ENCODE data around the gene ZBTB8A.
"Not testable (repeated sequence)": the region's sequence is repeated elsewhere in the genome, so short reads cannot be mapped to it uniquely, and the experiment has no call there.

Gene ZBTB8A

DNA sequence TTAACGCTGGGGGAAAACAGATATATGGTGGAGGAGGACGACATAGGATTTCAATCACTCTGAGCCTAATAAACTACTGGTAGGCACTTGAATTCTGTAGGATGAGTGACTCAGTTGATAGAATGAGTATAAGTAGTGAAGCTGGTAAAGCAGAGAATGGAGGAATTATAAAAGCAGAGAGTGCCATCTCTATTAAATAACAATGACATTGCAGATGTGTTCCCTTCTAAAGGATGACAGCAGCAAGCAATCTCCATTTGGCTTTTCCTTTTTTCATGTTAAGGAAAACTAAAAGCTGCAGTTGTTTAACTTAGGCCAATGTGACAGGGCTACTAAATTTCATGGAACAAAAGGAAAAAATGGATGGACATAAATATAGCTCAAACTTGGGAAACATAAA, 93.6 kb downstream of the ZBTB8A start:
- no peak for DNase-seq (ENCODE audit: insufficient read length, low spot score)
- TF ChIP-seq POU2F2 (IDR thresholded peaks at IDR 0.05; ENCODE audit: low read depth, low read length) = no peak
- no peak for FAIRE-seq

DNA sequence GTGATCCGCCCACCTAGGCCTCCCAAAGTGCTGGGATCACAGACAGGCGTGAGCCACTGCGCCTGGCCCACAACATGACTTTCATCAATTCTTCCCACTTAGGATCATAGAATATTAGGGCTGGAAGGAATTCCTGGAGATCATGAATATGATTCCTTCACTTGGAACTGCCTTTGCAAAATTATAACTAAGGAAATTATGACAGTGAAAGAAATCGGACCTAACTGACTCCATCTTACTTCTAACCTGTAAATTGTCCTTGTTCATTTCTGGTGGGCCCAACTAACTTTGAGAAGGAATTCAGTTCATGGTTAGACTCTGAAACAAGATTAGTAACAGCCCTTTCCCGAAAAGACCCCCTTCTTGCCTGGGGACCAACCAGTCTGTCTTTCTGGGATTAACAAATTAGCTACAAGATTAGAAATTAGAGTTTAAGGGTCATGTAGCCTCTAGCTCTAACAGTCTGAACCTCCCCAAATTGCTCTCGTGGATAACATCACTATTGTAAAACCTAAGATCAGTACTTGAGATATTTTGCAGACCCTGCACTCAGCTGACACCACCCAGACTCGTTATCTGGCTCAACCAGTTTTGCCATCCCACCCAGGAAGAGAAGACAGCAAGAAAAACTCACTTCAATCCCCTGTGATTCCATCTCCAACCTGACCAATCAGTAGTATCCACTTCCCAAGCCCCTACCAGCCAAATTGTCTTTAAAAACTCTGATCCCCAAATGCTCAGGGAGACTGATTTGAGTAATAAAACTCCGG, 96.5 kb downstream of the ZBTB8A start:
- FAIRE-seq (no peak), DNase-seq (ENCODE audit: insufficient read length, low spot score) (no peak)
- TF ChIP-seq POU2F2 (IDR thresholded peaks at IDR 0.05; ENCODE audit: low read depth, low read length) = no peak
- TF ChIP-seq SPI1 (IDR thresholded peaks at IDR 0.05; ENCODE audit: low read depth, low read length) = no peak
- no peak for TF ChIP-seq POLR2A (IDR thresholded peaks at IDR 0.05; ENCODE audit: low read depth, low read length)
- no peak for TF ChIP-seq PAX5 (IDR thresholded peaks at IDR 0.05; ENCODE audit: insufficient read depth, low read length, severe bottlenecking)
- no peak for TF ChIP-seq TAF1 (IDR thresholded peaks at IDR 0.05; ENCODE audit: low read depth, low read length)
- TF ChIP-seq POLR2AphosphoS5 (IDR thresholded peaks at IDR 0.05; ENCODE audit: low read depth, low read length) = no peak

DNA sequence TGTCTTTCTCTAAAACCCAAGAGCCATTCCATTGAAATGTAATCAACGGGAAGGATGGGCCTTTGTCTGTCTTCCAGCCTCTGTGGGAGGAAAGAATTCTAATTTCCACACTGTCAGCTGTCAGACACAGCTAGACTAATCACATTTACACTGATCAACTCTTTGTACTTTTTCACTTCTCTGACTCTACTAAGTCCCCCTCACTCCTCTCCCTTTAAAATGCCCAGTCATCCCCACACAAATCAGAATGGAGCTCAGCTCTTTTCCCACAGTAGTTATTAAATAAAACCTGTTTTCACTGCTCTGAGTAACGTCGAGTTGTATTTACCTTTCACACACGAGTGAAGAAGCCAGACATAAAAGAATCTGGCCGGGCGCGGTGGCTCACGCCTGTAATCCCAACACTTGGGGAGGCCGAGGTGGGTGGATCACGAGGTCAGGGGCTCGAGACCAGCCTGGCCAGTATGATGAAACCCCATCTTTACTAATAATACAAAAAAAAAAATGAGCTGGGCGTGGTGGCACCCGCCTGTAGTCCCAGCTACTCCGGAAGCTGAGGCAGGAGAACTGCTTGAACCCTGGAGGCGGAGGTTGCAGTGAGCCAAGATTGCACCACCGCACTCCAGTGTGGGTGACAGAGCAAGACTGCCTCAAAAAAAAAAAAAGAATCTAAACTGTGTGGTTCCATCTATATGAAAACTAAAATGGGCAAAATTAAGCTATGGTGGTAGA, 97.9 kb downstream of the ZBTB8A start:
- DNase-seq (ENCODE audit: insufficient read length, low spot score) (no peak), FAIRE-seq (no peak)
- no peak for TF ChIP-seq POLR2AphosphoS5 (IDR thresholded peaks at IDR 0.05; ENCODE audit: low read depth, low read length)
- no peak for TF ChIP-seq PAX5 (IDR thresholded peaks at IDR 0.05; ENCODE audit: insufficient read depth, low read length, severe bottlenecking)
- TF ChIP-seq POLR2A (IDR thresholded peaks at IDR 0.05; ENCODE audit: low read depth, low read length) = no peak

DNA sequence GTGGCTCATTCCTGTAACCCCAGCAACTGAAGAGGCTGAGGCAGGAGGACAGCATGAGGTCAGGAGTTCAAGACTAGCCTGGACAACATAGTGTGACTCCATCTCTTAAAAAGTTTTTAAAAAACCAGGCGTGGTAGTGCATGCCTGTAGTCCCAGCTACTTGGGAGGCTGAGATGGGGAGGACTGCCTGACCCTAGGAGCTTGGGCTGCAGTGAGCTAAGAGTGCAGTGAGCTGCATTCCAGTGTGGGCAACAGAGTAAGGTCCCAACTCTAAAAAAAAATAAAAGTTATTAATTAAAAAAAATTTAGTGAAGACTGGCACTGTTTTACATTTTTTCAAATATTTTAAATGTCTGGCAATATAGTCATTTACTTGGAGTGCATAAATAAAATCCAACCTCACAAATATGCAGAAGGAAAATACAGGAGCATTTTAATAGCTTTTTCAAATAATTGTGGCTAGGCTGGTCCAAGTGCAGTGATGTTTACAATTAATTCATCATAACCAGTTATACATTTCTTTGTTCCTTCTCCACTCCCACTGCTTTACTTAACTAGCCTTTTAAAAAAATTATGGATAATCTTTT, 100.4 kb downstream of the ZBTB8A start:
- DNase-seq (ENCODE audit: insufficient read length, low spot score) = no peak
- FAIRE-seq = no peak
- TF ChIP-seq POLR2A (IDR thresholded peaks at IDR 0.05; ENCODE audit: low read depth, low read length) = no peak
- TF ChIP-seq PAX5 (IDR thresholded peaks at IDR 0.05; ENCODE audit: insufficient read depth, low read length, severe bottlenecking) = no peak
- TF ChIP-seq SPI1 (IDR thresholded peaks at IDR 0.05; ENCODE audit: low read depth, low read length) = no peak
- no peak for TF ChIP-seq POU2F2 (IDR thresholded peaks at IDR 0.05; ENCODE audit: low read depth, low read length)
- TF ChIP-seq POLR2AphosphoS5 (IDR thresholded peaks at IDR 0.05; ENCODE audit: low read depth, low read length) = no peak

DNA sequence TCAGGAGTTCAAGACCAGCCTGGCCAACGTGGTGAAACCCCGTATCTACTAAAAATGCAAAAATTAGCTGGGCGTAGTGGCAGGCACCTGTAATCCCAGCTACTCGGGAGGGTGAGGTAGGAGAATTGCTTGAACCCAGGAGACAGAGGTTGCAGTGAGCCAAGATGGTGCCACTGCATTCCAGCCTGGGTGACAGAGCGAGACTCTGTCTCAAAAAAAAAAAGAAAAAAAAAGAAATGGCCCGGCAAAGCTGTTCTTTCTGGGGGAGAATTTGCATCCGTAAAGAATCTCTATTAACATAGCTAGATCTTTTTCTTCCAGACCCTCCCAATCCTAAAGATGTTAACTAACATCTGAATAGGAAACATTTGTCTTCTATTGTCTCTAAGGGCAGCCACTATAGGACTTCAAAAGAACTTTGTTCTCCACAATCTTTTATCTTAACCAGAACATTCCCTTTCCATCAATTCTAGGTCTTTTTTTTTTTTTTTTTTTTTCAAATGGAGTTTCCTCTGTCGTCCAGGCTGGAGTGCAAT, 103.1 kb downstream of the ZBTB8A start:
- not testable (repeated sequence) for FAIRE-seq; DNase-seq (ENCODE audit: insufficient read length, low spot score)

DNA sequence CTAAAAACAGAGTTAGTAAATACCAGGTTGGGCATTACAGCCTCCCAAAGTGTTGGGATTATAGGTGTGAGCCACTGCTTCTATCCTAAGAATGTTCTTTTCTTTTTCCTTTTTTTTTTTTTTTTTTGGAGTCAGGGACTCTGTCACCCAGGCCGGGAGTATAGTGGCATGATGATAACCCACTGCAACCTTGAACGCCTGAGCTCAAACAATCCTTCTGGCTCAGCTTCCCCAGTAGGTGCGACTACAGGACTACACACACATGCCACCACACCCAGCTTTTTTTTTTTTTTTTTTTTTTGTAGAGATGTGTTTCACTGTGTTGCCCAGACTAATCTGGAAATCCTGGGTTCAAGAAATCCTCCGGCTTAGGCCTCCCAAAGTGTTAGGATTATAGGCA, 105.2 kb downstream of the ZBTB8A start:
- TF ChIP-seq POLR2A (IDR thresholded peaks at IDR 0.05; ENCODE audit: low read depth, low read length) (no peak), POLR2AphosphoS5 (IDR thresholded peaks at IDR 0.05; ENCODE audit: low read depth, low read length) (no peak), PAX5 (IDR thresholded peaks at IDR 0.05; ENCODE audit: insufficient read depth, low read length, severe bottlenecking) (no peak), SPI1 (IDR thresholded peaks at IDR 0.05; ENCODE audit: low read depth, low read length) (no peak)
- FAIRE-seq (no peak), DNase-seq (ENCODE audit: insufficient read length, low spot score) (no peak)

DNA sequence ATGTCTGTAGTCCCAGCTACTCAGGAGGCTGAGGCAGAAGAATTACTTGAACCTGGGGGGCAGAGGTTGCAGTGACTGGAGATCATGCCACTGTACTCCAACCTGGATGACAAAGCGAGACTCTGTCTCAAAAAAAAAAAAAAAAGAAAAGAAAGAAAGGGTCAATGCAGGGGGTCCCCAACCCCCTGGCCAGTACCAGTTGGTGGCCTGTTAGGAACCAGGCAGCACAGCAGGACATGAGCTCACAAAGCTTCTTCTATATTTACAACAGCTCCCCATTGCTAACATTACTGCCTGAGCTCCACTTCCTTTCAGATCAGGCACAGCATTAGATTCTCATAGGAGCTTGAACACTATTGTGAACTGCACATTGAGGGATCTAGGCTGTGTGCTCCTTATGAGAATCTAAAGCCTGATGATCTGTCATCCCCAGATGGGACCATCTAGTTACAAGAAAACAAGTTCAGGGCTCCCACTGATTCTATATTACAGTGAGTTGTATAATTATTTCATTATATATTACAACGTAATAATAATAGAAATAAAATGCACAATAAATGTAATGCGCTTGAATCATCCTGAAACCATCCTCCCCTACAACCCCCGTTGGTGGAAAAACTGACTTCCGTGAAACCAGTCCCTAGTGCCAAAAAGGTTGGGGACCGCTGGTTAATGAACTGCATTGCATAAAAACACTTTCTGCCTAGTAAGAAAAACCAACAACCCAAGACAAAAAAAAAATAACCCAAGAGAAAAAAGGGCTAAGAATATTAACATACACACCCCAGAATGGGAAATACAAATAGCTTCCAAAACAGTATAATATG, 108.3 kb downstream of the ZBTB8A start:
- no peak for TF ChIP-seq POLR2A (IDR thresholded peaks at IDR 0.05; ENCODE audit: low read depth, low read length)
- no peak for TF ChIP-seq TAF1 (IDR thresholded peaks at IDR 0.05; ENCODE audit: low read depth, low read length)
- no peak for TF ChIP-seq POU2F2 (IDR thresholded peaks at IDR 0.05; ENCODE audit: low read depth, low read length)
- 0 out of 2 replicates have a peak, but pooled peaks have one; percentile 18 for TF ChIP-seq SPI1 (IDR thresholded peaks at IDR 0.05; ENCODE audit: low read depth, low read length)
- FAIRE-seq = no peak
- no peak for DNase-seq (ENCODE audit: insufficient read length, low spot score)

DNA sequence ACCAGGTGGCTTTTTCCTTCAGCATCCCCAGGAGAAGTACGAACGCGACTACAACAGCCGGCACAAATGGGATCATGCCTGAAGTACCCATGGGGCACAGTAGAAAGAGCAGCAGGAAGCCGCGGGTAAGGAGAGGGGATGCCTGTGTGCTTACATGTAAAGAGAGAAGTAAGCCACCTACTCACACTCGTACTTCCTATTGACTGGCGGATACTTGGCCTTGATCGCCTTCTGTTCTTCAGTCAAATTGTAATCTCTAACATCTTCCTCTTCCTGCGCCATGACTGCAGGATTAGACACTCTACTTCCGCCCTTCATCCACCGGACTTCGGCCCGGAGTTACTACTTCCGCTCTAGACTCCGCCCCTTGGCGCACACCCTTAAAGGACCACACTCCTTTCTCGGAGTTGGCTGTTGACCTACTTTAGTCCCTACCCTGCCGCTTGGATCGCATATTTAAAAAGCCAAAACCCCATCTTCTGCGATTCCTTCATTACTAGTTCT, 111.1 kb downstream of the ZBTB8A start, which contains the start of gene ZBTB8OS:
Gene ZBTB8OS (minus strand): TSS at position 303 of the 504 bp plus-strand sequence. CDS start 21 bp downstream, at position 282.
- TF ChIP-seq PAX5 (IDR thresholded peaks at IDR 0.05; ENCODE audit: insufficient read depth, low read length, severe bottlenecking) (no peak), POLR2A (IDR thresholded peaks at IDR 0.05; ENCODE audit: low read depth, low read length) (peak; percentile 96), TAF1 (IDR thresholded peaks at IDR 0.05; ENCODE audit: low read depth, low read length) (peak; percentile 96), SPI1 (IDR thresholded peaks at IDR 0.05; ENCODE audit: low read depth, low read length) (peak; percentile 70), POLR2AphosphoS5 (IDR thresholded peaks at IDR 0.05; ENCODE audit: low read depth, low read length) (peak; percentile 97), POU2F2 (IDR thresholded peaks at IDR 0.05; ENCODE audit: low read depth, low read length) (no peak; the same call in 1 of the 2 replicates)
- DNase-seq (ENCODE audit: insufficient read length, low spot score) = peak; percentile 63
- no peak for FAIRE-seq

DNA sequence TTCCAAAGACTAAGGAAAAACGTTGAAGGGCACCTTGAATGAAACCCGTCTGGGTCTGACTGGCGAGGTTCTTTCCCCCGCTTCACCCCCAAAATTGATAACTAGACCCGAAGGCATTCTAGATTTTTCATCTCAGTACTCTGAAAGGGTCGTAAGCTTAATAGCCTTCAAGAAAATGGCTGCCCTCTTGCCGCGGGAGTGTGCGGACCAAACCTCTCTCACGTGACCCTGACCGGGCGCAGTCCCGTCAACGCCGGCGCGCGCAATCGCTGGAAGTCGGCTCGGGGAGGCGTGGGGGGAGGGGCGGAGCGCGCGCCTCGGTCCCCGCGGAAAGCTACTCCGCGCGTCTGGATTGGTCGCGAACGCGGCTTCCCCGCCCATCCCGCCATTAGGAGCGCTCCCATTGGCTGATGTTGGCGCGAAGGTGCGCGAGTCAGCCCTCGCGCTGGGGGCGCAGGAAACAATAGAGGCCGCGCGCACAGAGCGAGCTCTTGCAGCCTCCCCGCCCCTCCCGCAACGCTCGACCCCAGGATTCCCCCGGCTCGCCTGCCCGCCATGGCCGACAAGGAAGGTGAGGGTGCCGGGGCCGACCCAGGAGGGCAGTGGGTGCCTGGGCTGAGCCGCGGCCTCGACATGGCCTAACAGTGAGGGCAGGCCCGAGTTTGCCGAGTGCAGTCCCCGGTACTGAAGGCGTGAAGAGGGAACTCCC, 111.7 kb downstream of the ZBTB8A start, which contains the start of gene RBBP4:
Gene RBBP4 (plus strand): TSS at position 457 of the 709 bp plus-strand sequence. CDS start 99 bp downstream, at position 556.
- TF ChIP-seq POLR2AphosphoS5 (IDR thresholded peaks at IDR 0.05; ENCODE audit: low read depth, low read length) (peak; percentile 79), PAX5 (IDR thresholded peaks at IDR 0.05; ENCODE audit: insufficient read depth, low read length, severe bottlenecking) (no peak), POLR2A (IDR thresholded peaks at IDR 0.05; ENCODE audit: low read depth, low read length) (peak; percentile 74), SPI1 (IDR thresholded peaks at IDR 0.05; ENCODE audit: low read depth, low read length) (no peak), TAF1 (IDR thresholded peaks at IDR 0.05; ENCODE audit: low read depth, low read length) (no peak)
- peak; percentile 96 for FAIRE-seq

More for the DNA sequence above, 111.7 kb downstream of the ZBTB8A start, which contains the start of gene RBBP4:
- peak; percentile 90 for DNase-seq (ENCODE audit: insufficient read length, low spot score)
